Mucosa of rectum (tissue), 2 donors: ENCODE measurements around the gene SPDYE5.
"Not testable (repeated sequence)": the region's sequence is repeated elsewhere in the genome, so short reads cannot be mapped to it uniquely, and the experiment has no call there.

Experiments
- H3K27ac ChIP-seq, 2 donors: one replicate each; pipeline ENCODE4 v1.7.0; 2013; ENCODE audit warnings: inconsistent platforms in 2 of 2, low read depth in 2 of 2, low read length in 2 of 2
- H3K27me3 ChIP-seq, 2 donors: one replicate each; pipeline ENCODE4 v1.7.0; 2013; ENCODE audit warnings: low read length in 2 of 2; ENCODE audit not compliant: control insufficient read depth in 2 of 2, insufficient read depth in 2 of 2
- H3K36me3 ChIP-seq, 2 donors: one replicate each; pipeline ENCODE4 v1.7.0; 2013; ENCODE audit warnings: low read length in 2 of 2; ENCODE audit not compliant: control insufficient read depth in 2 of 2, insufficient read depth in 2 of 2
- H3K4me1 ChIP-seq, 2 donors: one replicate each; pipeline ENCODE4 v1.7.0; 2013; ENCODE audit warnings: low read length in 2 of 2, mild to moderate bottlenecking in 1 of 2; ENCODE audit not compliant: control insufficient read depth in 2 of 2, insufficient read depth in 2 of 2
- H3K4me3 ChIP-seq, 2 donors: one replicate each; pipeline ENCODE4 v1.7.0; 2013; ENCODE audit warnings: low read length in 2 of 2
- H3K9ac ChIP-seq, 2 donors: one replicate each; pipeline ENCODE4 v1.7.0; 2013; ENCODE audit warnings: low read length in 2 of 2, low read depth in 1 of 2, mild to moderate bottlenecking in 1 of 2
- H3K9me3 ChIP-seq, 2 donors: one replicate each; pipeline ENCODE4 v1.7.0; 2013; ENCODE audit warnings: low read length in 2 of 2; ENCODE audit not compliant: control insufficient read depth in 2 of 2
- donor health status: healthy.
- donor health status: Normal muscosa, but diverticular disease.

Gene SPDYE5

DNA sequence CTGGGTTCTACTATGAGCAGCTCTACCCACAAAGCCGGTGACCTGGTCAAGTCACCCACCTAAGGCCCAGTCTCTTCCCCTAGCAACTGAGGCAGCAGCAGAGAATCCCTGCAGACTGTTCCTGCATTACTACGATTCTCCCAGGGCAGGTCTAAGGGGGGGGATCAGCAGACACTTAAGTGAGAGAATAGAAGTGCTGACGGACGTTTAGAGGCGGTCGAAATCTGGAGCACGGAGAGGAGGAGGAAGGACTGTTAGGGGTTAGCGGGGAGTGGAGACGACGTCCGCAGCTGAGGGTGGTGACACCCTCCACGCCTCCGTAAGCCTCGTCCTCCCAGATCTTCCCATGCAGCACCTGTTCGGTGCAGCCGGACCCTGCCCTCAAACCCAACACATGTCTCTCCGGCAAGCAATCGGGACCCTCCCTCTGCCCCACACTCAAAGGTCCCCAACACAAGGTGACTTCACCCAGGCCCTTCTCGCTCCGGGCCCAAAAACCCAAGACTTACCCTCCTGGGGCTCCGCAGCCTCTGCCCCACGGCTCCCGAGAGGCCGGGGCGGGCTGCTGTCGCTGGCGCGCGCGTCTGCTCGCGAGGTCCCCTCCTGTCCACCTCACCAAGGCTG is 6.7 kb upstream of the SPDYE5 start:
- not testable (repeated sequence) for H3K4me1 ChIP-seq
- peak overlapping the region; percentile 24 to 70 for H3K9ac ChIP-seq
- H3K27ac ChIP-seq: peak overlapping the region in 1 of 2 donors; percentile 68

DNA sequence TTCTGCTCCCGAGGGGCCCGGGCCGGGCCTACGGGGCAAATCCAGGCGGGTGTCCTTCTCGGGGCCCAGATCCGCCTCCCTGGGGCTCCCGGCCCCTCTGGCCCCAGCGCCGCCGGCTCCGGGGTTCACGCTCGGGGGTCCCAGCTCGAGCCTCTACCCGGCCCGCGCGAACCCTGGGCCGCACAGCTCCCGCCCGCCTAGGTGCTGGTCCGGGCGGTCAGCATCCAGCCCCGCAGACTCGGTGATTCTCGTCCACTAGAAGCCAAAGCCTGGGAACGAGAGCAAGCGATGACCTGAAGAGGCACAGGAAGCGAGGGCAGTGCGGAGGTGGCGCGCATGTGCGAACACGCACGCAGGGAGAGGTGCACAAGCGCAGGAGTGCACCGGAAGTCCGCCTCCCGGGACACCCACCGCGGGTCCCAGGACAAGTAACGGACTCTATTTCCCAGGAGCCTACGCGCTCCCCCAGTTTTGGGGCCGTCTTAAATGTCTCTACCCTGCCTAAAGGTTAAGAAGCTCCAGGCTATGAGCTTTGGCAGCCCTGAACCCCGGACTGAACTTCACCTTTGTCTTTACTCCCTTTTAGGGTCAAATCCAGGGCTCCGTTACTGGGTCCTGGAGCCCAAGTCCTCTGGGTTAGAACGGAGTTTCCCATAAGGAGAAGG is 6.0 kb upstream of the SPDYE5 start, which contains the start of gene POM121C:
POM121C (minus strand) TSS at position 321 of the 665 bp plus-strand sequence. CDS start 44,803 bp downstream, outside the sequence.
- H3K4me1 ChIP-seq, H3K36me3 ChIP-seq, H3K27me3 ChIP-seq, H3K9me3 ChIP-seq: not testable (repeated sequence)
- peak within 1 kb of the TSS; percentile 72 to 76 for H3K4me3 ChIP-seq
- H3K9ac ChIP-seq: peak within 1 kb of the TSS; percentile 52 to 70
- H3K27ac ChIP-seq: peak within 1 kb of the TSS; percentile 68 to 70

More for the DNA sequence above, 6.7 kb upstream of the SPDYE5 start:
- not testable (repeated sequence) for H3K27me3 ChIP-seq, H3K36me3 ChIP-seq, H3K9me3 ChIP-seq
- peak overlapping the region; percentile 72 to 76 for H3K4me3 ChIP-seq

DNA sequence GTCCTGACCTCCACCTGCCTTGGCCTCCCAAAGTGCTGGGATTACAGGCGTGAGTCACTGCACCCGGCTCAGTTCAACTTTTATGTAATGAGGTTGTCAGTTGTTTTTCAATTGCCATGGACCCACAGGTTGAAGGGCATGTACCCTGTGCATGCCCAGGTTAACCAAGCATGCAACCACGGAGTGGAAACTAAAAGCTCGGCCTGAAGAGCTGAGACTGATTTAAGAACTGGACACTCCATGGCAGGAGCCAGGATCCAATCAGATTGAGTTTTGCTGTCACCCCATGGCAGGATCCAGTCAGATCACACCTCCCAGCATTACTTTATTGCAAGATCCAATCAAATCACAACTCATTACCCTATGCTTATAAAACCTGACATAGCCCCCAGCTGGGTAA is 16.9 kb downstream of the SPDYE5 start:
- H3K4me3 ChIP-seq, H3K9ac ChIP-seq, H3K27ac ChIP-seq, H3K27me3 ChIP-seq, H3K4me1 ChIP-seq, H3K9me3 ChIP-seq, H3K36me3 ChIP-seq: not testable (repeated sequence)

DNA sequence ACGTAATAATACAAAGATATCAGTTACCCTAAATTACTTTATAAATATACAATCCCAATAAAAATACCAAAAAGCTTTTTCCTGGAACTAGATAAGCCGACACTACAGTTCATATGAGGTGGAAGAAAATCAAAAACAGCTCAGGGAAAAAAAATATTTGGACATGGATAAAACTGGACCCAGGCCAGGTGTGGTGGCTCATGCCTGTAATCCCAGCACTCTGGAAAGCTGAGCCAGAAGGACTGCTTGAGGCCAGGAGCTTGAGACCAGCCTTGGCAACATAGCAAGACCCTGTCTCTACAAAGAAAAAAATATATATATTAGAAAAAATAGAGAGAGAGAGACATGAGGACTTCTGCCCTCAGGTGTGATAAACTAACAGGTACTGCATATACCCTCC is 26.7 kb downstream of the SPDYE5 start:
- not testable (repeated sequence) for H3K9ac ChIP-seq, H3K27ac ChIP-seq

DNA sequence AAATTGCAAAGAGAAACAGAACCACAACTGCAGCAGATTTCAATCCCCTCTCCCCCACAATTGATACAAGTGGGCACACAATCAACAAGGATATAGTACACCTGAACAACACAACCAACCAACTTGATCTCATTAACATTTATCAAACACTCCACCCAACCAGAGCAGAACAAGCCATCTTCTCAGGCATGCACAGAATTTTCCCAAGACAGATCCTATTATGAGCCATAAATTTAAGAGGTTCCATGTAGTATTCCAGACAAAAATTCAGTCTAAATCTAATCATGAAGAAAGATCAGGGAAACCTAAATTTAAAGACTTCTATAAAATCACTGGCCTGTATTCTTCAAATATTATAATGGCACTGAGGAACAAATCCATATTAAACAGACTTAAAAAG is 29.6 kb downstream of the SPDYE5 start:
- not testable (repeated sequence) for H3K27ac ChIP-seq, H3K4me3 ChIP-seq, H3K4me1 ChIP-seq, H3K27me3 ChIP-seq, H3K9ac ChIP-seq, H3K9me3 ChIP-seq
- peaks cover 7 to 11% of the 10 kb centered on the region in 2 donors for H3K36me3 ChIP-seq

More for the DNA sequence above, 26.7 kb downstream of the SPDYE5 start:
- not testable (repeated sequence) for H3K9me3 ChIP-seq, H3K27me3 ChIP-seq, H3K4me3 ChIP-seq, H3K36me3 ChIP-seq, H3K4me1 ChIP-seq

DNA sequence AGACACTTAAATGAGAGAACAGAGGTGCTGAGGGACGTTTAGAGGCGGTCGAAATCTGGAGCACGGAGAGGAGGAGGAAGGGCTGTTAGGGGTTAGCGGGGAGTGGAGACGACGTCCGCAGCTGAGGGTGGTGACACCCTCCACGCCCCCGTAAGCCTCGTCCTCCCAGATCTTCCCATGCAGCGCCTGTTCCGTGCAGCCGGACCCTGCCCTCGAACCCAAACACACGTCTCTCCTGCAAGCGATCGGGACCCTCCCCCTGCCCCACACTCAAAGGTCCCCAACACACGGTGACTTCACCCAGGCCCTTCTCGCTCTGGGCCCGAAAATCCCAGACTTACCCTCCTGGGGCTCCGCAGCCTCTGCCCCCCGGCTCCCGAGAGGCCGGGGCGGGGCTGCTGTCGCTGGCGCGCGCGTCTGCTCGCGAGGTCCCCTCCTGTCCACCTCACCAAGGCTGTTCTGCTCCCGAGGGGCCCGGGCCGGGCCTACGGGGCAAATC is 35.2 kb downstream of the SPDYE5 start:
- Histone ChIP-seq H3K36me3 (peaks cover 7 to 11% of the 10 kb centered on the region in 2 donors), H3K4me3 (peak overlapping the region; percentile 75 to 90), H3K9ac (peak overlapping the region; percentile 72 to 87), H3K27ac (peak overlapping the region; percentile 70 to 85)
- H3K27me3 ChIP-seq, H3K4me1 ChIP-seq, H3K9me3 ChIP-seq: not testable (repeated sequence)

DNA sequence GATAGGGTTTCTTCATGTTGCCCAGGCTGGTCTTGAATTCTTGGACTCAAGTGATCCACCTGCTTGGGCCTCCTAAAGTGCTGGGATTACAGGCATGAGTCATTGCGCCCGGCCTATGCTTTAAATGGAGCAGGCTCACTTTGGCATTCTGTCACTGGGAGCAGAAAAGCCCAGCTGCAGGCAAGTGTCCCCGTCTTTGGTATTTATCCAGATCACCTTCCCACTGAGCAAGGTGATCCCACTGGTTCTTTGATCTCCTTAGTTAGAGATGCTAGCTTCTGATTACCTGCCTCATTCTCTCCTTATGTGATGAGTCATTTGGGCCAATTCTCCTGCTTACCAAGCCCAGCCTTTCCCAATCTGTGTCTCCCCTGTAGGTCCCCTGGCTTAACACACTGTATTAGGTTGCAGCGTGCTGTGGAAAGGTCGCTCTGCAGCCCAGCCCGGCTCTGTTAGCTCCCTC is 39.3 kb downstream of the SPDYE5 start:
- H3K9me3 ChIP-seq: no peaks in the 10 kb centered on the region
- no peaks in the 10 kb centered on the region for H3K27me3 ChIP-seq
- no peak overlapping the region for H3K4me3 ChIP-seq
- H3K4me1 ChIP-seq: no peaks in the 10 kb centered on the region
- no peak overlapping the region for H3K27ac ChIP-seq
- H3K9ac ChIP-seq: no peak overlapping the region
- H3K36me3 ChIP-seq: no peaks in the 10 kb centered on the region

DNA sequence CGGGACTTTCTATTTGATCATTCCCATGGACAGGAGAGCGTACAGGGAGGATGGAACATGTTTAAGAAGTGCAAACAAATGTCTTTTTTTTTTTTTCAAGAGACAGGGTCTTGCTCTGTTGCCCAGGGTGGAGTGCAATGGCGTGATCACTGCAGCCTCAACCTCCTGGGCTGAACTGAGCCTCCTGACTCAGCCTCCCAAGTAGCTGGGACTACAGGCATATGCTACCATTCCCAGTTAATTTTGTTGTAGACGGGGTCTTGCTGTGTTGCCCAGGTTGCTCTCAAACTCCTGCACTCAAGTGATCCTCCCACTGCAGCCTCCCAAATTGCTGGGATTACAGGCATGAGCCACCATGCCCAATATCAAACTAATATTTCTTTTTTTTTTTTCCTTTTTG is 40.5 kb downstream of the SPDYE5 start:
- Histone ChIP-seq H3K9ac (no peak overlapping the region), H3K27ac (no peak overlapping the region), H3K4me3 (no peak overlapping the region)

DNA sequence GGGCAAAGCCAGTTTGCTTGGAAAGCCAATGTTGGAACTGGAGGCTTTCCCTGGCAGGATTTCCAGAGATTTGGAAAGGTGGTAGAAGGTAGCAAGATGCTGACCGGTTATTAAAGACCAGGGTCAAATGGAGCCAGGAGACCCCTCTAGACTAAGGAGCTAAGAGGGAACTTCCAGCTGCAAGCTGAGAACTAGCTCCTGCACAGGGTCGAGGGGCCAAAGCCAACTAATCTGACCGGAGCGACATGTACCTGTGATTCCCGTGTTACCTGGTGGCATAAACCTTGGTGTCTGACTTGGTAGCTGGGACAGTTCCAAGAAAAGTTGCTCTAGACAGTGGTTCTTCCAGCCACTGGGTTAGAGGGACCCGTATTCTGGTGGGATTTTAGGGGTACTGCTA is 41.8 kb downstream of the SPDYE5 start:
- Histone ChIP-seq H3K4me3 (no peak overlapping the region), H3K9ac (no peak overlapping the region), H3K27me3 (no peaks in the 10 kb centered on the region), H3K27ac (no peak overlapping the region), H3K36me3 (peaks cover 3 to 9% of the 10 kb centered on the region in 2 donors), H3K9me3 (no peaks in the 10 kb centered on the region), H3K4me1 (no peaks in the 10 kb centered on the region)

More for the DNA sequence above, 40.5 kb downstream of the SPDYE5 start:
- Histone ChIP-seq H3K36me3 (peaks cover 0 to 9% of the 10 kb centered on the region in 2 donors), H3K4me1 (no peaks in the 10 kb centered on the region), H3K27me3 (no peaks in the 10 kb centered on the region), H3K9me3 (no peaks in the 10 kb centered on the region)

DNA sequence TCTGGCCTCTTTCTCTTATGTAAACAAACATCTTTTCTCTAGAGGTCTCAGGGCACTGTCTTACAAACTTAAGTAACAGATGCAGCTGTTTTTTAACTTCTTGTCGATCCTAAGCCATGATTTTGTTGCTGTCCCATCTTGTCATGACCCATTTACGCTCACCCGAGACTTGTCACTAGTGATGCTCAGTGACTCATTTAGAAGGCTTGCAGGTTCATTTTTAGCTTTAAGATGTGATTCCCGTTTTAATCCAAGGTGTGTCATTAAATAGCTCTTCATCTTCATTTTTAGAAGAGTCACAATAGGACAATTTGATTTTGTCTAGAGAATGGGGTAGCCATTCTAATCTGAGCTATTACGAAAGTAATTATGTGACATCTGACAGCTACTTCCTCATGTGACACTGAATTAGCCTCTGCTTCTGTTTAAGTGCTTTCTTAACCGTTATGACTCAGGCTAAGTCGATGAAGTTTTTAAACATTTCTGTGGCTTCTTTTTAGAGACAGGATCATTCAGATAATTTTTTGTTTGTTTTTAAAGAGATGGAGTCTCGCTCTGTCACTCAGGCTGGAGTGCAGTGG is 42.7 kb downstream of the SPDYE5 start:
- Histone ChIP-seq H3K4me1 (no peaks in the 10 kb centered on the region), H3K9me3 (no peaks in the 10 kb centered on the region), H3K27me3 (no peaks in the 10 kb centered on the region), H3K27ac (no peak overlapping the region), H3K36me3 (peaks cover 5 to 12% of the 10 kb centered on the region in 2 donors), H3K9ac (no peak overlapping the region), H3K4me3 (no peak overlapping the region)
